NCI-H1436 treated with DMSO at 0.1 percent for 48 hours (cell line): ENCODE measurements around the gene FAF1.
"Not testable (repeated sequence)": the region's sequence is repeated elsewhere in the genome, so short reads cannot be mapped to it uniquely, and the experiment has no call there.

Experiments used
- DNase-seq: peaks from one replicate; lab custom pipeline; 2025; lab: John Stamatoyannopoulos, UW

The FAF1 gene

DNA sequence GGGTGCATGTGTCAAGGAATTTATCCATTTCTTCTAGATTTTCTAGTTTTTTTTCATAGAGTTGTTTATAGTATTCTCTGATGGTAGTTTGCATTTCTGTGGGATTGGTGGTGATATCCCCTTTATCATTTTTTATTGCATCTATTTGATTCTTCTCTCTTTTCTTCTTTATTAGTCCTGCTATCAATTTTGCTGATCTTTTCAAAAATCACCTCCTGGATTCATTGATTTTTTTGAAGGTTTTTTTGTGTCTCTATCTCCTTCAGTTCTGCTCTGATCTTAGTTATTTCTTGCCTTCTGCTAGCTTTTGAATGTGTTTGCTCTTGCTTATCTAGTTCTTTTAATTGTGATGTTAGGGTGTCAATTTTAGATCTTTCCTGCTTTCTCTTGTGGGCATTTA is 52.5 kb downstream of the FAF1 start:
- not testable (repeated sequence) for DNase-seq

DNA sequence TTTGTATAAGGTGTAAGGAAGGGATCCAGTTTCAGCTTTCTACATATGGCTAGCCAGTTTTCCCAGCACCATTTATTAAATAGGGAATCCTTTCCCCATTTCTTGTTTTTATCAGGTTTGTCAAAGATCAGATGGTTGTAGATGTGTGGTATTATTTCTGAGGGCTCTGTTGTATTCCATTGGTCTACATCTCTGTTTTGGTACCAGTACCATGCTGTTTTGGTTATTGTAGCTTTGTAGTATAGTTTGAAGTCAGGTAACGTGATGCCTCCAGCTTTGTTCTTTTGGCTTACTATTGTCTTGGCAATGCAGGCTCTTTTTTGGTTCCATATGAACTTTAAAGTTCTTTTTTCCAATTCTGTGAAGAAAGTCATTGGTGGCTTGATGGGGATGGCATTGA is 54.0 kb downstream of the FAF1 start:
- not testable (repeated sequence) for DNase-seq

DNA sequence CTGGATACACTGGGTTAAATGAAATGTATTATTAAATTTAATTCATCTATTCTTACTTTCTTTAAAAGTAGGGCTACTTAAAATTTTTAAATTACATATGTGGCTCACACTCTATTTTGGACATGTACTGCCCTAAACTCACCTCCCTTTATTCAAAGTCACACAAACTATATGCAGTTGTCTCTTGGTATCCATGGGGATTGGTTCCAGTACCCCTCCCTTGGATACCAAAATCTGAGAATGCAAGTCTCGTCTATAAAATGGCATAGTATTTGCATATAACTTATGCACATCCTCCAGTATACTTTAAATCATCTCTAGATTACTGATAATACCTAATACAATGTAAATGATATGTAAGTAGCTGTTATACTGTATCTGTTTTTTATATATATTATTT is 57.6 kb downstream of the FAF1 start:
- DNase-seq: no peak

DNA sequence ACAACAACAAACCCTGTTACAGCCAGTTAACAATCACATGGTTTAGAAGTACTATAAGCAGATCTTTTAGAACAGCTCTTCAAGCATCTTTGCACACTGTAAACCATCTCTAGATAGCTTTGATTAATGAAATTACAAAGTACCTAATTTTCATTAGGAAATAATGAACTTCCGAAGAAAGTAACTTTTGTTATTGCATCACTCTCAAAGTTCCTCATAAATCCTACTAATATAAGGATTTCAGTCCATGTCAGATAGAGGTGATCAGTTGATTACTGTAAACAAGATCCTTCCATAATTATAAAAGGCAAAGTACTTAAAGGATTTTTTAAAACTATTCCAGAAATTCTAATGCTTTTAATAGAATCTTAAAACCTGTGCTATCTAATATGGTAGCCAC is 58.2 kb downstream of the FAF1 start:
- DNase-seq: no peak

DNA sequence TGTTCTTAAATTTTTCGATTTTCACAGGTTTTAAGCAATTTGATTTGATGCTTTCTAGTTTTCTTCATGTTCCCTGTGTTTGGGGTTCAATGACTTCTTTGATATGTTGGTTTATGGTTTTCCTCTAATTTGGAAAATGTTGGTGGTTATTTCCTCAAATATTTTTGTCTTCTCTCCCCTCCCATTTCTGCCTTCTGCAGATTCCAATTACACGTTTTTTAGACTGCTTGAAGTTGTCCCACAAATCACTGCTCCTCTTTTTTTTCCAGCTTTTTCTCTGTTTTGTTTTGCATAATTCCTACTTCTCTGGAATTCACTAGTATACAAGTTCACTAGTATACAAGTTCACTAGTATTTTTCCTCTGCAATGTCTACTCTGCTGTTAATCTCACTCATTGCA is 61.3 kb downstream of the FAF1 start:
- no peak for DNase-seq

DNA sequence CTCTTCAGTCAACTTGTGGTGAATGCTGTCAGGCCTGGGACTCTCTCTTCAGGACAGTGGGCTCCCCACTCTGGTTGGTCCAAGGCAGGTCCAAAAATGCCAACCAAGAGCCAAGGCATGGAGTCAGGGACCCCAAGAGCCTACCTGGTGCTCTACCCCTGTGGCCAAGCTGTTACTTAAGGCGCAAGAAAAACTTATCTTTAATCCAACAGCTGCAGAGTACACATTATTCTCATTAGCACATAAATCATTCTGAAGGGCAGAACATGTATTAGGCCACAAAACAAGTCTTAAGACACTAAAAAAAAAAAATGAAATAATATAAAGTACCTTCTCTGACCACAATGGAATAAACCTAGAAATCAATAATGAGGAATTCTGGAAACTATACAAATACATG is 65.7 kb downstream of the FAF1 start:
- DNase-seq: no peak

DNA sequence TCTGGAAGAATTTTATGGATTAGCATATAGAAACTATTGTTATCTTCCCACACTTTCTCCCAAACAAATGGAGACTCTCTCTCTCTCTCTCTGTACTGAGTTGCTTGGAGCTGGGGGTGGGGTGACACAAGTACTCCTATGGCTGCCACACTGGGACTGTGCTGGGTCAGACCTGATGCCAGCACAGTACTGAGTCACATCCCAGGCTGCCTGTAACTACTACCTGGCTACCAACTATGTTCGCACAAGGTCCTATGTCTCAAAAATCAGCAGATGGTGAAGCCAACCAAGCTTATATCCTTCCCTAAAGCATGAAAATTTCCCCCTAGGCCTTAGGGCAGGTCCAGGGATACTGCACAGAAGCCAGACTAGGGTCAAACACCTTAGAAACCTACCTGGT is 66.6 kb downstream of the FAF1 start:
- no peak for DNase-seq

GRCh38 chr1:50887555-50887954 is 72.5 kb downstream of the FAF1 start:
- DNase-seq: not testable (repeated sequence)

- no peak for DNase-seq
Measured at GRCh38 chr1:50880373-50880772, 79.7 kb downstream of the FAF1 start.

- no peak for DNase-seq
Measured at GRCh38 chr1:50879137-50879536, 80.9 kb downstream of the FAF1 start.

GRCh38 chr1:50878434-50878833 is 81.6 kb downstream of the FAF1 start:
- DNase-seq: no peak

DNA sequence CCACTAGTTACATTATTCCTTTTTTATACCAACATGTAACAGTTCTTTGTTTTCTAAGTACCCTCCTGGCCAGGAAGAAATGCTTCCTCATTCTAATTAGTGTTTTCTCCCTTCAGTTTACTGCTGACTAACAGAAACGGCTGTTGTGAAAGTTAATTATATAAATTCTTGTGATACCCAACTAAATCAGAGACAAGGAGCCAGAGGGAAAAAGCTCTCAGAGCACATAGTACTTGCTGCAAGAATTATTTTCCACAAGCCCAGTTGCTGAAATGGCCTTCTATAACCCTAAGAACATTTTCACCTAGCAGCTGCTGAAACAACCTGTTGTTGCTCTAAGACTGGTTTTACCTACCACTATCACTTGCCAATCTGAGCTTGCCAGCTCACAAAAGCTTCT is 82.4 kb downstream of the FAF1 start:
- DNase-seq: no peak

- DNase-seq: no peak
Measured at GRCh38 chr1:50873458-50874187, 86.4 kb downstream of the FAF1 start.

DNA sequence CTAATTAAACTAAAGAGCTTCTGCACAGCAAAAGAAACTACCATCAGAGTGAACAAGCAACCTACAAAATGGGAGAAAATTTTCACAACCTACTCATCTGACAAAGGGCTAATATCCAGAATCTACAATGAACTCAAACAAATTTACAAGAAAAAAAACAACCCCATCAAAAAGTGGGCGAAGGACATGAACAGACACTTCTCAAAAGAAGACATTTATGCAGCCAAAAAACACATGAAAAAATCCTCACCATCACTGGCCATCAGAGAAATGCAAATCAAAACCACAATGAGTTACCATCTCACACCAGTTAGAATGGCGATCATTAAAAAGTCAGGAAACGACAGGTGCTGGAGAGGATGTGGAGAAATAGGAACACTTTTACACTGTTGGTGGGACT is 95.2 kb downstream of the FAF1 start:
- DNase-seq: not testable (repeated sequence)

DNA sequence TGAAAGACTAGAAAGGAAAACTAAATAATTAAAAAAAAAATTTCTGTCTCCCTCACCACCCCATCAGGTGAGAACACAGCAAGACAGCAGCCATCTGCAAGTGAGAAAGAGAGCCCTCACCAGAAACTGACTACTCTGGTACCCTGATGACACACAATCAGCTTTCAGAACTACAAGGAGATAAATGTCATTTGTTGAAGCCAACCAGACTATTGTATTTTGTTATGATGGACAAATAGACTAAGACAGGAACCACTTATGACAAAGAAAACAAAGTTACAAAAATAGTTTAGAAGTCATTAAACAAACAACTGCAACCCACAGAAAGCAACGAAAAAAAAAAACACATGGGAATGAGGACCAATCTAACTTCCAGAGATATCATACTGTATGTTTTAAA is 98.3 kb downstream of the FAF1 start:
- DNase-seq: no peak

DNA sequence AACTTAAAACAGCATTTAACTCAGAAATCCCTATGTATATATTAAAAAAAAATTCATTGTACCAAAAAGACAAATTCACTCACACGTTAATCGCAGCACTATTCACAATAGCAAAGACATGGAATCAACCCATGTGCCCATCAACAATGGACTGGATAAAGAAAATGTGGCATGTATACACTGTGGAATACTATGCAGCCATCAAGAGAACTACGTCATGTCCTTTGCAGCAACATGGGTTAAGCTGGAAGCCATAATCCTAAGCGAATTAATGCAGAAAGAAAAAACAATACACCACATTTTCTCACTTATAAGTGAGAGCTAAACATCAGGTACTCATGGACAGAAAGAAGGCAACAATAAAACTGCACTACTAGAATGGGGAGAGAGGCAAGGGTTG is 99.4 kb downstream of the FAF1 start:
- DNase-seq: no peak

GRCh38 chr1:50860256-50860655 is 99.8 kb downstream of the FAF1 start:
- DNase-seq: no peak

GRCh38 chr1:50859657-50860056 is 100.4 kb downstream of the FAF1 start:
- DNase-seq: no peak

GRCh38 chr1:50858761-50859160 is 101.3 kb downstream of the FAF1 start:
- no peak for DNase-seq

GRCh38 chr1:50857702-50858101 is 102.4 kb downstream of the FAF1 start:
- DNase-seq: no peak

- DNase-seq: no peak
Measured at GRCh38 chr1:50853325-50853724, 106.7 kb downstream of the FAF1 start.

GRCh38 chr1:50852889-50853288 is 107.2 kb downstream of the FAF1 start:
- DNase-seq: no peak

DNA sequence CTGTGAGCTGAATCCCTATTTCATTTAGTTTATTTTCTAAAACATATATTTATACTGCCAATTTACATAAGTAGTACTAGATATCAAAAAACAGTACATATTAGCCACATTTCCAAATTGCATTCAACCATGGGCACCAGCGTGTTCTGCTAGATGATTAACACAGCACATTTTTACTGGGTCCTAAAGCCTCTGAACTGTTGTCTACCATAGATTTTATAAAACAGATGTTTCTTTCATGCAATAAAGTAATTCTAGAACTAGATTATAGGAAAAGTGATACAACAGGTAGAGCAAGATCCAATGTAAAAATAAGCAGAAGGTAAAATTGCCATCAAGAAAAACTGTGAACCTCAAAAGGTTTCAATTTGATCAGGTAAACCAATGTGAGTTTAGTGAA is 108.6 kb downstream of the FAF1 start:
- no peak for DNase-seq

GRCh38 chr1:50851034-50851433 is 109.0 kb downstream of the FAF1 start:
- no peak for DNase-seq

DNA sequence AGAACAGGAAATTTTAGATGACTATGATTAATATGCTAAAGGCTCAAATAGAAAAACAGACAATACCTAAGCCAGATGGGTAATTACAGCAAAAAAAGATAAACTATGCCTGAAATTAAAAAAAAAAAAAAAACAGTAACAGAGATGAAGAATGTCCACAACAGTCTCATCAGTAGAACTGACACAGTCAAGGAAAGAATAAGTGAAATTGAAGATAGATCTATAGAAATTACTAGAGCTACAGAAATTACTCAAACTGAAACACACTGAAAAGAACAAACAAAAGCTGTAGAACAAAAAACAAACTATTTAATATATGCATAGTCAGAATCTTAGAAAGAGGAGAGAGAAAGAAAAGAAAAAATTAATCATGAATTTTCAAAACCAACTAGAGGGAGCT is 112.8 kb downstream of the FAF1 start:
- no peak for DNase-seq
